Thyroid gland (tissue), 4 donors: ENCODE data around the gene PDZD2. TPM values are rescaled to one million over a fixed set of nuclear protein-coding genes. Genes with fewer than 3 reads are reported as not detected.

Experiments
- DNase-seq, 2 donors: peaks; one replicate each; pipeline ENCODE4 v3.0.0-alpha.2; 2019
- H3K27ac ChIP-seq, 3 donors: fragments of 200-600 bp; sonication (generic); 1 replicate in 2 of 3; 2 replicates in 1 of 3; pipeline ENCODE4 v1.5.1; 2016 to 2019; ENCODE audit warnings: mild to moderate bottlenecking in 1 of 3, moderate library complexity in 1 of 3
- H3K27me3 ChIP-seq: fragments of 200-600 bp; sonication (generic); one replicate; pipeline ENCODE4 v1.5.1; 2019
- H3K36me3 ChIP-seq, 2 donors: fragments of 200-600 bp; sonication (generic); one replicate each; pipeline ENCODE4 v1.5.1; 2016 to 2019
- H3K4me1 ChIP-seq, 2 donors: fragments of 200-600 bp; sonication (generic); one replicate each; pipeline ENCODE4 v1.5.1; 2017 to 2019
- H3K4me3 ChIP-seq, 3 donors: fragments of 200-600 bp; sonication (generic); replicated peaks in 1 of 3; 1 replicate in 2 of 3; 2 replicates in 1 of 3; pipeline ENCODE4 v1.5.1; 2016; ENCODE audit warnings: mild to moderate bottlenecking in 1 of 3
- H3K9me3 ChIP-seq: fragments of 200-600 bp; sonication (generic); one replicate; pipeline ENCODE4 v1.5.1; 2017
- CTCF ChIP-seq, 6 experiments: fragments of 200-600 bp in 3 of 6; fragments of 450-650 bp in 3 of 6; sonication (generic) in 3 of 6; IDR thresholded peaks; one replicate each; pipeline ENCODE4 v1.5.1; 2016 to 2019; ENCODE audit warnings: antibody characterized with exemption in 6 of 6, mild to moderate bottlenecking in 2 of 6, inconsistent platforms in 1 of 6, moderate library complexity in 1 of 6
- POLR2A ChIP-seq, 2 donors: fragments of 450-650 bp; IDR thresholded peaks; one replicate each; pipeline ENCODE4 v1.6.1; 2017; ENCODE audit warnings: antibody characterized with exemption in 2 of 2, mild to moderate bottlenecking in 2 of 2, moderate library complexity in 1 of 2
- WGBS, 2 donors: methylation state at CpG; one replicate each; pipeline ENCODE4 v1.1.5; 2017; 5-methylcytosine and 5-hydroxymethylcytosine counted together
- intact Hi-C: fragments of 100-400 bp; cut with DNase I; formaldehyde crosslinking; loops from one replicate; pipeline ENCODE4 v1.15.1; 2023
- total RNA-seq, 4 donors: library from RNA; depleted of rRNA; stranded (reverse); fragments of >200 nt; gene quantifications; one replicate each; pipeline ENCODE4 v1.2.3, GENCODE V29; 2016

The PDZD2 gene
- total RNA-seq, 4 donors from 2014 or later, result 1.8 to 4.5 (median 3.9) TPM

GRCh38 chr5:32042551-32042961 lies 403.6 kb downstream of the PDZD2 start:
- intact Hi-C loops, result no loop called here
- Histone ChIP-seq H3K27ac (no peak overlapping the region), H3K9me3 (no peaks in the 10 kb centered on the region), H3K4me3 (no peak overlapping the region), H3K27me3 (no peaks in the 10 kb centered on the region), H3K4me1 (no peaks in the 10 kb centered on the region), H3K36me3 (no peaks in the 10 kb centered on the region)
- WGBS, 2 donors, result 75 to 76% methylated on average over 7 of the region's 7 CpGs
- no peak for DNase-seq
- TF ChIP-seq POLR2A (IDR thresholded peaks at IDR 0.05), result no peak
- TF ChIP-seq CTCF (IDR thresholded peaks at IDR 0.05), result no peak

- intact Hi-C loops, result no loop called here
- H3K27ac ChIP-seq, result no peak overlapping the region
- no peak for TF ChIP-seq CTCF (IDR thresholded peaks at IDR 0.05)
- no peak for TF ChIP-seq POLR2A (IDR thresholded peaks at IDR 0.05)
- WGBS, 2 donors, result 88 to 91% methylated on average over 5 of the region's 5 CpGs
- no peaks in the 10 kb centered on the region for H3K27me3 ChIP-seq
- no peak for DNase-seq
- H3K9me3 ChIP-seq, result no peaks in the 10 kb centered on the region
- no peaks in the 10 kb centered on the region for H3K4me1 ChIP-seq
- no peaks in the 10 kb centered on the region for H3K36me3 ChIP-seq
- no peak overlapping the region for H3K4me3 ChIP-seq
Observed at GRCh38 chr5:32043105-32043504, 404.2 kb downstream of the PDZD2 start.

GRCh38 chr5:32044434-32044833 lies 405.5 kb downstream of the PDZD2 start:
- WGBS, 2 donors, result 68 to 72% methylated on average over 7 of the region's 7 CpGs
- Histone ChIP-seq H3K36me3 (no peaks in the 10 kb centered on the region), H3K4me3 (no peak overlapping the region), H3K9me3 (no peaks in the 10 kb centered on the region), H3K27me3 (no peaks in the 10 kb centered on the region), H3K27ac (no peak overlapping the region), H3K4me1 (no peaks in the 10 kb centered on the region)
- intact Hi-C loops, result no loop called here
- no peak for DNase-seq
- TF ChIP-seq POLR2A (IDR thresholded peaks at IDR 0.05) (no peak), CTCF (IDR thresholded peaks at IDR 0.05) (no peak)

- no peak overlapping the region for H3K27ac ChIP-seq
- H3K4me3 ChIP-seq, result no peak overlapping the region
- H3K27me3 ChIP-seq, result no peaks in the 10 kb centered on the region
- DNase-seq, result no peak
- H3K36me3 ChIP-seq, result no peaks in the 10 kb centered on the region
- H3K4me1 ChIP-seq, result no peaks in the 10 kb centered on the region
- intact Hi-C loops, result no loop called here
- TF ChIP-seq CTCF (IDR thresholded peaks at IDR 0.05) (no peak), POLR2A (IDR thresholded peaks at IDR 0.05) (no peak)
- no peaks in the 10 kb centered on the region for H3K9me3 ChIP-seq
Observed at GRCh38 chr5:32044939-32045338, 406.0 kb downstream of the PDZD2 start.

GRCh38 chr5:32047056-32047455 lies 408.1 kb downstream of the PDZD2 start:
- H3K27me3 ChIP-seq, result no peaks in the 10 kb centered on the region
- H3K9me3 ChIP-seq, result no peaks in the 10 kb centered on the region
- H3K36me3 ChIP-seq, result no peaks in the 10 kb centered on the region
- H3K4me1 ChIP-seq, result no peaks in the 10 kb centered on the region
- no peak overlapping the region for H3K4me3 ChIP-seq
- H3K27ac ChIP-seq, result no peak overlapping the region
- intact Hi-C loops, result no loop called here
- WGBS, 2 donors, result 92 to 94% methylated on average over 4 of the region's 4 CpGs
- no peak for DNase-seq
- TF ChIP-seq CTCF (IDR thresholded peaks at IDR 0.05), result no peak
- no peak for TF ChIP-seq POLR2A (IDR thresholded peaks at IDR 0.05)
